Chondrocyte (in vitro differentiated cells): ENCODE measurements around the gene CASP10. TPM values are rescaled to one million over a fixed set of nuclear protein-coding genes. Genes with fewer than 3 reads are reported as not detected.

Experiments used
- DNase-seq: peaks from one replicate; pipeline ENCODE4 v3.0.0; 2021; ENCODE audit warnings: mixed read lengths, low spot score
- H3K27ac Mint-ChIP-seq: one replicate; pipeline ENCODE4 v1.8.0; 2021; ENCODE audit warnings: mild to moderate bottlenecking, moderate library complexity, mixed read lengths; ENCODE audit not compliant: unreplicated experiment
- H3K27me3 Mint-ChIP-seq: 2 replicates; pipeline ENCODE4 v1.8.0; 2021; ENCODE audit warnings: low read depth, mixed read lengths
- H3K36me3 Mint-ChIP-seq: 2 replicates; pipeline ENCODE4 v1.8.0; 2021; ENCODE audit warnings: low read depth, mixed read lengths
- H3K4me1 Mint-ChIP-seq: 2 replicates; pipeline ENCODE4 v1.8.0; 2021; ENCODE audit warnings: low read depth, mild to moderate bottlenecking, mixed read lengths
- H3K4me3 Mint-ChIP-seq: one replicate; pipeline ENCODE4 v1.8.0; 2021; ENCODE audit warnings: mild to moderate bottlenecking, moderate library complexity, mixed read lengths; ENCODE audit not compliant: unreplicated experiment
- H3K9me3 Mint-ChIP-seq: 2 replicates; pipeline ENCODE4 v1.8.0; 2021; ENCODE audit warnings: low read depth, mixed read lengths
- total RNA-seq: library from RNA; stranded (reverse); gene quantifications from 3 replicates; pipeline ENCODE4 v1.2.1, GENCODE V29; 2021
- TF ChIP-seq, protein P1 (sequence below): fragments of 200-600 bp; sonication (generic); IDR thresholded peaks from 2 replicates; pipeline ENCODE4 v1.5.0; 2021; ENCODE audit warnings: antibody characterized with exemption, mild to moderate bottlenecking, moderate library complexity

The CASP10 gene
- total RNA-seq, 1 donor from 2014 or later = 0.05 TPM

DNA sequence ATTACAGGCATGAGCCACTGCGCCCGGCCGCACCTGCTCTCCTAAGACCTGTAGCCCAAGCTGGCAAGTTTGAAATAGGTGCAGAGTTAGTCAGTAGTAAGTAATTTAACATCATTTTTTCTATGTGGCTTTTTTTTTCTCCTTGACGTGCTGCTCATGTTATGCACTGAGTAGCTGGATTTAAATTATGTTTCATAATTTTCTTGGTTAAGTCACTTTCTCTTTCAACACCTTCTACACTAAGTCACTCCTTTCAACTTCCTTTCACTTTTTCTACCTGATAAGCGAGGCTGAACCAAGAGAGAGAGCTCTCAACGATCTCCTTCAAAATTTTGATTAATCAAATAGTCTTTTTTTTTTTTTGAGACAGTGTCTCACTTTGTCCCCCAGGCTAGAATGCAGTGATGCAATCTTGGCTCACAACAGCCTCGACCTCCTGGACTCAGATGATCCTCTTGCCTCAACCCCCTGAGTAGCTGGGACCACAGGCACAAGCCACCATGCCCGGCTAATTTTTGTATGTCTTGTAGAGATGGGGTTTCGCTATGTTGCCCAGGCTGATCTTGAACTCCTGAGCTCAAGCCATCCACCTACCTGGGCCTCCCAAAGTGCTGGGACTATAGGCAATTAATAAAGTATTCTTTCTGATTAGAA lies 90.5 kb downstream of the CASP10 start:
- DNase-seq = no peak
- Mint-ChIP-seq H3K27ac (no peak overlapping the region), H3K9me3 (no peaks in the 10 kb centered on the region), H3K36me3 (peaks cover 1% of the 10 kb centered on the region), H3K27me3 (no peaks in the 10 kb centered on the region), H3K4me1 (no peaks in the 10 kb centered on the region), H3K4me3 (no peak overlapping the region)
- TF ChIP-seq, protein P1, sequence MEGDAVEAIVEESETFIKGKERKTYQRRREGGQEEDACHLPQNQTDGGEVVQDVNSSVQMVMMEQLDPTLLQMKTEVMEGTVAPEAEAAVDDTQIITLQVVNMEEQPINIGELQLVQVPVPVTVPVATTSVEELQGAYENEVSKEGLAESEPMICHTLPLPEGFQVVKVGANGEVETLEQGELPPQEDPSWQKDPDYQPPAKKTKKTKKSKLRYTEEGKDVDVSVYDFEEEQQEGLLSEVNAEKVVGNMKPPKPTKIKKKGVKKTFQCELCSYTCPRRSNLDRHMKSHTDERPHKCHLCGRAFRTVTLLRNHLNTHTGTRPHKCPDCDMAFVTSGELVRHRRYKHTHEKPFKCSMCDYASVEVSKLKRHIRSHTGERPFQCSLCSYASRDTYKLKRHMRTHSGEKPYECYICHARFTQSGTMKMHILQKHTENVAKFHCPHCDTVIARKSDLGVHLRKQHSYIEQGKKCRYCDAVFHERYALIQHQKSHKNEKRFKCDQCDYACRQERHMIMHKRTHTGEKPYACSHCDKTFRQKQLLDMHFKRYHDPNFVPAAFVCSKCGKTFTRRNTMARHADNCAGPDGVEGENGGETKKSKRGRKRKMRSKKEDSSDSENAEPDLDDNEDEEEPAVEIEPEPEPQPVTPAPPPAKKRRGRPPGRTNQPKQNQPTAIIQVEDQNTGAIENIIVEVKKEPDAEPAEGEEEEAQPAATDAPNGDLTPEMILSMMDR = no peak

DNA sequence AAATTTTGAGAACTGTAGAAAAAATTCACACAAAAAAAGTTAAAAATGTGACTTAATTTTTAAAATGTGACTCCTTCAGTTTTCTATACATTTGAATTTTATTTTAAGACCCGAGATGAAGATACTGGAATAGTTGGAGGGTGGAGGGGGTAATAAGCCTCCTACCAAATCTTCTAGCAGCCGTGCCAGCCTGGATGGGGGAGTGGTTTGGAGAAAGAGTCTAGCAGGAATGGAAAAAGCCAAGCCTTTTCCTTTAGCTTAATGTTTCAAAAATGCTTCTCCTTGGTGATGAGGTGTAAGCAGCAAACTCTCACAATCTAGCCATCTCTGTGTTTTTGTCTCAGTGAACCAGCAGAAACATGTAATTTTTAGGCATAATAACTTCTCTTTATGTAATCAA lies 92.1 kb downstream of the CASP10 start:
- no peaks in the 10 kb centered on the region for H3K9me3 Mint-ChIP-seq
- no peaks in the 10 kb centered on the region for H3K27me3 Mint-ChIP-seq
- no peak overlapping the region for H3K27ac Mint-ChIP-seq
- no peak for DNase-seq
- TF ChIP-seq, protein P1 = no peak
- peaks cover 3% of the 10 kb centered on the region for H3K36me3 Mint-ChIP-seq
- H3K4me3 Mint-ChIP-seq = no peak overlapping the region
- no peaks in the 10 kb centered on the region for H3K4me1 Mint-ChIP-seq

DNA sequence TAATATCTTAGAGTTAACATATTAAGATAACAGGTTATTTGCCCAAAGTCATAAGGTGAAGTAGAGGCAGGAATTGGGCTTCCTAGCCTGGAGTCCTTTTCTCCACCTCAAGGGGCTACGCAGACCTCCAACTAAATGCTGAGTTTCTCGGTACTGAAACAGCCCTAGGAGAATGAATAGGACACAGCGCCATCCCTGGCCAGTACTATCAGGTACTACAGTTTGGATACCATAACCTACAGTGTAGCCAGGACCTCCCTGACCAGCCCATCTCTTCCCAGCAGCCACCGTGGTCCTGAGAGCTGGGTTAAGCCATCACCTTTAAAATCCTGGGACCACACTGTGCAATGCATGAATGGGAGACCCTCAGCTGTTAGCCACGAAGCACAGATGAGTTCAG lies 93.0 kb downstream of the CASP10 start:
- Mint-ChIP-seq H3K4me1 (no peaks in the 10 kb centered on the region), H3K9me3 (no peaks in the 10 kb centered on the region), H3K4me3 (no peak overlapping the region), H3K27ac (no peak overlapping the region), H3K36me3 (peaks cover 7% of the 10 kb centered on the region), H3K27me3 (no peaks in the 10 kb centered on the region)
- TF ChIP-seq, protein P1 = no peak
- no peak for DNase-seq

DNA sequence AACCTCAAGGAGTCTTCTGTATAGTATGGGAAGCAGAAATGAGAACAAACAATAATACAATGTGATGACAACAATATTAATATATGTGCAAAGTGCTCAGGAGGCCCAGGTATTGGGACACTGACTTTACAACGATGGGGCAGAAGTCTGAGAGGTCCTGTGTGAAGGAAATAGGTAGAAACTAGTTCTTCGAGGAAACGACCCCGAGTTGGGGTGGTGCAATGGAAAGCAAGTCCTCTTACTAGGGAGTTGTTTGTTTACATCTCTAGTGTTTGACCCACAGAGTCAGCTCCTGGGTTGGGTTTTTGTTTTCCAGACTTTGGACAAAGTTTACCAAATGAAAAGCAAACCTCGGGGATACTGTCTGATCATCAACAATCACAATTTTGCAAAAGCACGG lies 93.6 kb downstream of the CASP10 start:
- Mint-ChIP-seq H3K4me1 (no peaks in the 10 kb centered on the region), H3K27me3 (no peaks in the 10 kb centered on the region), H3K27ac (no peak overlapping the region), H3K4me3 (no peak overlapping the region), H3K36me3 (peaks cover 7% of the 10 kb centered on the region), H3K9me3 (no peaks in the 10 kb centered on the region)
- TF ChIP-seq, protein P1 = no peak
- DNase-seq = no peak

Other genes with a start within 250 kb of the CASP10 start
- 19.2 to 35.6 TPM (median 19.8 TPM) in 3 replicates for gene ORC2, start 219.5 kb upstream of the CASP10 start, total RNA-seq
- 12.0 to 18.0 TPM (median 13.4 TPM) in 3 replicates for gene HYCC2, start 111.5 kb upstream of the CASP10 start, total RNA-seq
- gene NDUFB3, start 111.1 kb upstream of the CASP10 start, total RNA-seq = 59.2 to 94.1 TPM (median 66.2 TPM) in 3 replicates
- gene CFLAR, start 67.0 kb upstream of the CASP10 start, total RNA-seq = 29.0 to 38.3 TPM (median 35.8 TPM) in 3 replicates
- 3.0 to 7.6 TPM (median 4.0 TPM) in 3 replicates for gene CASP8, start 77.4 kb downstream of the CASP10 start, total RNA-seq
- 1.4 to 2.1 TPM (median 1.5 TPM) in 3 replicates for gene FLACC1, start 174.2 kb downstream of the CASP10 start, total RNA-seq